ENCODE measurements around the gene MYRF.
A peak's percentile ranks its signal among the peaks of the same experiment; 100 is the strongest.

MYRF gene

DNA sequence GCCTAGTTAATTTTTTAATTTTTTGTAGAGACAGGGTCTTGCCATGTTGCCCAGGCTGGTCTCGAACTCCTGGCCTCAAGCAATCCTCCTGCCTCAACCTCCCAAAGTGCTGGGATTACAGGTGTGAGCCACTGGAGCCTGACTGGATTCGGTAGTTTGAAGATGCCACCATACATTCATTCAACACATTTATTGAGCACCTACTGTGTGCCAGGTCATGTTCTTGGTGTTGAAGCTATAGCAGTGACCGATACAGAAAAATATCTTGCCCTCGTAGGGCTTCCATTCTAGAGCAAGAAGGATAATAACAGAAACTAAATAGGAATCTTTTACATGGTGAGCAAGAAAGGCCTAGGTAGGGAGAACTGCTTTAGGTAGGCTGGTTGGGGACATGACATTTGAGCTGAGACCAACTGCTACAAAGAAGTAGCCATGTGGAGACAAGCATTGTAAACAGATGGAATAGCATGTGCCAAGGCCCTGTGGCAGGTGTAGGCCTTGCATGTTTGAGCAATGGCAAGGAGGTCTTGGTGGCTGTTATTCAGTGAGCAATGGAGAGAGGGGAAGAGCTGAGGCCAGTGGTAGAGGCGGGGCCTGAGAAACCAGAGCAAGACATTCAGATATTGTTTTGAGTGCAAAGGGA is 1.7 kb upstream of the MYRF start:
- Histone ChIP-seq H3K27me3 (ENCODE audit: control insufficient read depth in 3 of 3, insufficient read depth in 3 of 3, low read depth in 1 of 3, low read length in 3 of 3) (peaks cover 0 to 22% (median 0%) of the 10 kb centered on the region in 3 experiments), H3K9ac (ENCODE audit: low read depth, low read length, poor library complexity) (no peak overlapping the region), H2BK15ac (ENCODE audit: low read length) (no peak overlapping the region), H4K8ac (ENCODE audit: low read depth, low read length) (no peak overlapping the region), H2BK12ac (ENCODE audit: low read length) (no peak overlapping the region), H3K18ac (ENCODE audit: low read length) (peak overlapping the region; percentile 19), H2AFZ (ENCODE audit: low read length) (no peak overlapping the region), H3K14ac (ENCODE audit: low read length) (no peak overlapping the region), H3K27ac (replicated peaks; ENCODE audit: low read length) (no peak overlapping the region), H2BK120ac (ENCODE audit: low read depth, low read length) (no peak overlapping the region), H3K4me2 (ENCODE audit: insufficient read depth, low read length, poor library complexity, severe bottlenecking) (no peak overlapping the region), H3K4ac (ENCODE audit: low read length) (no peak overlapping the region), H3K79me1 (ENCODE audit: low read depth, low read length) (no peaks in the 10 kb centered on the region), H2AK5ac (ENCODE audit: low read depth, low read length) (no peak overlapping the region), H3K4me3 (ENCODE audit: low read length in 2 of 2) (no peak overlapping the region), H3K36me3 (replicated peaks in 1 of 2; ENCODE audit: control insufficient read depth in 2 of 2, insufficient read depth in 2 of 2, low read length in 2 of 2) (no peaks in the 10 kb centered on the region), H3K4me1 (ENCODE audit: control insufficient read depth in 2 of 2, insufficient read depth in 1 of 2, low read depth in 1 of 2, low read length in 2 of 2) (peaks cover 25 to 58% of the 10 kb centered on the region in 2 donors), H3K9me3 (replicated peaks in 1 of 2; ENCODE audit: control insufficient read depth in 2 of 2, insufficient read depth in 1 of 2, low read depth in 1 of 2, low read length in 2 of 2) (no peaks in the 10 kb centered on the region), H4K91ac (ENCODE audit: low read depth, low read length, poor library complexity) (no peak overlapping the region), H2BK5ac (ENCODE audit: low read length) (no peak overlapping the region), H3K23ac (ENCODE audit: low read depth, low read length, poor library complexity) (no peak overlapping the region)
- no CpG with 5 or more reads among the region's 5 CpGs for WGBS, 2 donors (ENCODE audit: extremely low coverage in 2 of 2, insufficient read length in 2 of 2, insufficient replicate concordance in 1 of 2)
- no peak for DNase-seq (ENCODE audit: low spot score)

DNA sequence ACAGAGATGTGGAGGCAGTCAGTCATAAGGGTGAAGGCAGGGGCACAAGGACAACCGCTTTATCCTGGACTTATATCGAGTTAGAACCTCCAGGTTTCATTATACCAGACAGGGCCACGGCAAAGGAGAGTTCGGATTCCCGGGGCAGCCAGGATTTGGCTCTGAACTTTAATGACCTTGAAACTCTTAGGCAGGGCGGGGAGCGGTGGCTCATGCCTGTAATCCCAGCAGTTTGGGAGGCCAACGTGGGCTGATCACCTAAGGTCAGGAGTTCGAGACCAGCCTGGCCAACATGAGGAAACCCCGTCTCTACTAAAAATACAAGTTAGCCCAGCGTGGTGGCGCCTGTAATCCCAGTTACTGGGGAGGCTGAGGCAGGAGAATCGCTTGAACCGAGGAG is 1.1 kb upstream of the MYRF start:
- Histone ChIP-seq H4K91ac (ENCODE audit: low read depth, low read length, poor library complexity) (no peak overlapping the region), H3K23ac (ENCODE audit: low read depth, low read length, poor library complexity) (no peak overlapping the region), H3K27ac (replicated peaks; ENCODE audit: low read length) (no peak overlapping the region), H3K36me3 (replicated peaks in 1 of 2; ENCODE audit: control insufficient read depth in 2 of 2, insufficient read depth in 2 of 2, low read length in 2 of 2) (no peaks in the 10 kb centered on the region), H2BK15ac (ENCODE audit: low read length) (no peak overlapping the region), H3K4me1 (ENCODE audit: control insufficient read depth in 2 of 2, insufficient read depth in 1 of 2, low read depth in 1 of 2, low read length in 2 of 2) (peaks cover 26 to 54% of the 10 kb centered on the region in 2 donors), H4K8ac (ENCODE audit: low read depth, low read length) (no peak overlapping the region), H2AFZ (ENCODE audit: low read length) (no peak overlapping the region), H3K4me3 (ENCODE audit: low read length in 2 of 2) (no peak overlapping the region), H3K4me2 (ENCODE audit: insufficient read depth, low read length, poor library complexity, severe bottlenecking) (no peak overlapping the region), H2BK120ac (ENCODE audit: low read depth, low read length) (no peak overlapping the region), H3K18ac (ENCODE audit: low read length) (no peak overlapping the region), H3K4ac (ENCODE audit: low read length) (no peak overlapping the region), H3K27me3 (ENCODE audit: control insufficient read depth in 3 of 3, insufficient read depth in 3 of 3, low read depth in 1 of 3, low read length in 3 of 3) (peaks cover 0 to 22% (median 0%) of the 10 kb centered on the region in 3 experiments), H2BK5ac (ENCODE audit: low read length) (no peak overlapping the region), H3K9me3 (replicated peaks in 1 of 2; ENCODE audit: control insufficient read depth in 2 of 2, insufficient read depth in 1 of 2, low read depth in 1 of 2, low read length in 2 of 2) (no peaks in the 10 kb centered on the region), H2BK12ac (ENCODE audit: low read length) (no peak overlapping the region), H3K9ac (ENCODE audit: low read depth, low read length, poor library complexity) (no peak overlapping the region), H3K79me1 (ENCODE audit: low read depth, low read length) (no peaks in the 10 kb centered on the region), H3K14ac (ENCODE audit: low read length) (no peak overlapping the region), H2AK5ac (ENCODE audit: low read depth, low read length) (no peak overlapping the region)
- no CpG with 5 or more reads among the region's 14 CpGs for WGBS, 2 donors (ENCODE audit: extremely low coverage in 2 of 2, insufficient read length in 2 of 2, insufficient replicate concordance in 1 of 2)
- DNase-seq (ENCODE audit: low spot score) = no peak

DNA sequence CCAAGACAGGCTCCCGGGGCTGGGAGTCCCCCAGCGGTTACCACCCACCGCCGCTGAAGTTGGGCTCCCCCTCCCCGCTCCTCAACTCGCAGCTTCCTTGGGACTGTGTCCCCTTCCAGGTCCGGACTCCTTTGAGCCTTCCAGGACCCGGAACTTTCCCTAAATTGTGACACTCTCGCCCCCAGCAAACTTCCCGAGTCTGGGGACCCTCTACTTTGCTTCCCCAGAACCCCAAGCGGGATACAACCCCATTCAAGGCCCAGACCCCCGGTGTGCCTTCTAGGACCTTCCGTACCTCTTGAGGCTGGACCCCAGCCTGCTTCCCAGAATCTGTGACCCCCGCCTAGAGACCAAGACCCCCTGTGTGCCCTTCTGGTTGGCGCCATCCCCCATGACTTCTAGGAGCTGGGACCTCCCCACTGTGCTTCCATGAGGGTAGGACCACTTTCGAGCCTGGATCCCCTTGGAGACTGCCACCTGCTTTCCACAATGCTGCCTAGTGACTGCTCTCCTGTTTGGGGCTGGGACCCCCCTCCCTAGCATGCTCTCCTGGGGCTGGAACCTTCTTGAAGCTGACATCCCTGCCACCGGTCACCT is 587 bp downstream of the MYRF start:
- H3K23ac ChIP-seq (ENCODE audit: low read depth, low read length, poor library complexity) = peak overlapping the region; percentile 17
- H2BK120ac ChIP-seq (ENCODE audit: low read depth, low read length) = peak overlapping the region; percentile 37
- H3K14ac ChIP-seq (ENCODE audit: low read length) = peak overlapping the region; percentile 32
- H3K79me1 ChIP-seq (ENCODE audit: low read depth, low read length) = no peaks in the 10 kb centered on the region
- H3K9ac ChIP-seq (ENCODE audit: low read depth, low read length, poor library complexity) = peak overlapping the region; percentile 72
- peak overlapping the region; percentile 95 for H3K18ac ChIP-seq (ENCODE audit: low read length)
- no peak overlapping the region for H3K27ac ChIP-seq (replicated peaks; ENCODE audit: low read length)
- peak overlapping the region; percentile 49 for H2BK5ac ChIP-seq (ENCODE audit: low read length)
- H2BK12ac ChIP-seq (ENCODE audit: low read length) = peak overlapping the region; percentile 69
- DNase-seq (ENCODE audit: low spot score) = no peak
- H3K9me3 ChIP-seq (replicated peaks in 1 of 2; ENCODE audit: control insufficient read depth in 2 of 2, insufficient read depth in 1 of 2, low read depth in 1 of 2, low read length in 2 of 2) = no peaks in the 10 kb centered on the region
- H3K4me3 ChIP-seq (ENCODE audit: low read length in 2 of 2) = peak overlapping the region; percentile 55 to 84
- no peak overlapping the region for H4K8ac ChIP-seq (ENCODE audit: low read depth, low read length)
- no peak overlapping the region for H3K4ac ChIP-seq (ENCODE audit: low read length)
- H2AK5ac ChIP-seq (ENCODE audit: low read depth, low read length) = peak overlapping the region; percentile 95
- no peak overlapping the region for H4K91ac ChIP-seq (ENCODE audit: low read depth, low read length, poor library complexity)
- H3K4me1 ChIP-seq (ENCODE audit: control insufficient read depth in 2 of 2, insufficient read depth in 1 of 2, low read depth in 1 of 2, low read length in 2 of 2) = peaks cover 24 to 48% of the 10 kb centered on the region in 2 donors
- H2AFZ ChIP-seq (ENCODE audit: low read length) = peak overlapping the region; percentile 90
- no peaks in the 10 kb centered on the region for H3K36me3 ChIP-seq (replicated peaks in 1 of 2; ENCODE audit: control insufficient read depth in 2 of 2, insufficient read depth in 2 of 2, low read length in 2 of 2)
- peaks cover 0 to 22% (median 0%) of the 10 kb centered on the region in 3 experiments for H3K27me3 ChIP-seq (ENCODE audit: control insufficient read depth in 3 of 3, insufficient read depth in 3 of 3, low read depth in 1 of 3, low read length in 3 of 3)
- peak overlapping the region; percentile 86 for H2BK15ac ChIP-seq (ENCODE audit: low read length)
- no CpG with 5 or more reads among the region's 17 CpGs for WGBS, 2 donors (ENCODE audit: extremely low coverage in 2 of 2, insufficient read length in 2 of 2, insufficient replicate concordance in 1 of 2)
- peak overlapping the region; percentile 83 for H3K4me2 ChIP-seq (ENCODE audit: insufficient read depth, low read length, poor library complexity, severe bottlenecking)

DNA sequence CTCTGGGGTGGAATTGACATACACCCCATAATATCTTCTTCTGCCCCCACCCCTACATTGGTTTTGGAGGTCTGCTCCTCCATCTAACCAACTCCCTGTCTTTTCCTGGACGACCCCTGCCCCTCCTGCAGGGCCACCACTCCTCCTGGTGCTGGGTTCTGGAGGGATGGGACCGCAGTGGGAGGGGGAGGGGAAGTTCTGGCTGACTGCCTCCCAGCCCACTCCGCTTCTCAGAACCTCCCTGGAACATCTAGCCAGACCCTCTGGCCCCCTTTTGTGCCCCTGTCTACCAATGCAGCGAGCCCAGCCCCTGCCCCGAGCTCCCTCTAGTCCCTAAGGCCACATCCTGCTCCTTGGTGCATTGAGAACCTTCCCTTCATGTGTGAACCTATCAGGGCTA is 1.2 kb downstream of the MYRF start:
- Histone ChIP-seq H3K27ac (replicated peaks; ENCODE audit: low read length) (no peak overlapping the region), H3K79me1 (ENCODE audit: low read depth, low read length) (peaks cover 3% of the 10 kb centered on the region), H3K36me3 (replicated peaks in 1 of 2; ENCODE audit: control insufficient read depth in 2 of 2, insufficient read depth in 2 of 2, low read length in 2 of 2) (no peaks in the 10 kb centered on the region), H2BK120ac (ENCODE audit: low read depth, low read length) (no peak overlapping the region), H2BK15ac (ENCODE audit: low read length) (peak overlapping the region; percentile 97), H3K4me2 (ENCODE audit: insufficient read depth, low read length, poor library complexity, severe bottlenecking) (no peak overlapping the region), H3K4ac (ENCODE audit: low read length) (no peak overlapping the region), H2AFZ (ENCODE audit: low read length) (no peak overlapping the region), H3K9me3 (replicated peaks in 1 of 2; ENCODE audit: control insufficient read depth in 2 of 2, insufficient read depth in 1 of 2, low read depth in 1 of 2, low read length in 2 of 2) (no peaks in the 10 kb centered on the region), H4K91ac (ENCODE audit: low read depth, low read length, poor library complexity) (no peak overlapping the region), H3K18ac (ENCODE audit: low read length) (peak overlapping the region; percentile 11), H2AK5ac (ENCODE audit: low read depth, low read length) (peak overlapping the region; percentile 98), H3K27me3 (ENCODE audit: control insufficient read depth in 3 of 3, insufficient read depth in 3 of 3, low read depth in 1 of 3, low read length in 3 of 3) (peaks cover 0 to 22% (median 0%) of the 10 kb centered on the region in 3 experiments), H4K8ac (ENCODE audit: low read depth, low read length) (no peak overlapping the region), H2BK12ac (ENCODE audit: low read length) (peak overlapping the region; percentile 51), H3K23ac (ENCODE audit: low read depth, low read length, poor library complexity) (no peak overlapping the region), H2BK5ac (ENCODE audit: low read length) (no peak overlapping the region), H3K9ac (ENCODE audit: low read depth, low read length, poor library complexity) (no peak overlapping the region), H3K4me1 (ENCODE audit: control insufficient read depth in 2 of 2, insufficient read depth in 1 of 2, low read depth in 1 of 2, low read length in 2 of 2) (peaks cover 23 to 42% of the 10 kb centered on the region in 2 donors), H3K4me3 (ENCODE audit: low read length in 2 of 2) (peak overlapping the region in 1 of 2 donors; percentile 55), H3K14ac (ENCODE audit: low read length) (peak overlapping the region; percentile 32)
- DNase-seq (ENCODE audit: low spot score) = no peak
- WGBS, 2 donors (ENCODE audit: extremely low coverage in 2 of 2, insufficient read length in 2 of 2, insufficient replicate concordance in 1 of 2) = no CpG with 5 or more reads among the region's 5 CpGs

Data from neuronal stem cell (in vitro differentiated cells).